Measurements from ENCODE around the gene LMBR1.

The LMBR1 gene

DNA sequence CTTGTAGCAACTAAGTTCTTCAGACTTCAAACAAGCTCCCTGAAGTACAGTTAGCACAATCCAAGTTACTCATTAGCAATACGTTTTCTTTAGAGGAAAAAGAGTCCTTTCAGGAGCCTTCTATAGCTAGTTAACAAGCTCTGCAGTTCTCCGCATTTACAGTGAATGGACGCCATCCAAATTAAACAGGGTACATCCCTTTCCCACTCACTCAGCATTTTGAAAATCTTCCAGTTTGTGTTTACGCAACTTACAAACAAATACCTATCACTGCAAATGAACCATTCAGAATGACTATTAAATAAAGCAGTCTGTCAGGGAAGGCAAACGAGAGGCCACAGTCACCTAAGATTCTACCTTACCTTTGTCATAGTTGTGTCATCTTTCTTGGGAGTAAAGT is 167.9 kb downstream of the LMBR1 start:
- no peak overlapping the region for H3K27ac ChIP-seq (ENCODE audit: low read depth, low read length)
- no peak overlapping the region for H3K4me3 ChIP-seq (ENCODE audit: insufficient read depth, low read length, poor library complexity, severe bottlenecking)
- H3F3A ChIP-seq (ENCODE audit: insufficient read depth): no peaks in the 10 kb centered on the region
- no peak overlapping the region for H3K4me2 ChIP-seq (ENCODE audit: low read depth, low read length, poor library complexity, severe bottlenecking)
- no peaks in the 10 kb centered on the region for H4K20me1 ChIP-seq (ENCODE audit: low read depth, low read length)
- H3K9me2 ChIP-seq (replicated peaks; ENCODE audit: insufficient read depth, low read length): no peaks in the 10 kb centered on the region
- peaks cover 21% of the 10 kb centered on the region; the same call in 1 of the 2 replicates for H3K36me3 ChIP-seq (ENCODE audit: low read length)
- no peaks in the 10 kb centered on the region for H3K27me3 ChIP-seq (ENCODE audit: low read length)
- H2AFZ ChIP-seq (ENCODE audit: low read depth, low read length, severe bottlenecking): no peak overlapping the region
- H3K9me3 ChIP-seq (ENCODE audit: insufficient read depth, low read length): no peaks in the 10 kb centered on the region
- TF ChIP-seq, protein P1, sequence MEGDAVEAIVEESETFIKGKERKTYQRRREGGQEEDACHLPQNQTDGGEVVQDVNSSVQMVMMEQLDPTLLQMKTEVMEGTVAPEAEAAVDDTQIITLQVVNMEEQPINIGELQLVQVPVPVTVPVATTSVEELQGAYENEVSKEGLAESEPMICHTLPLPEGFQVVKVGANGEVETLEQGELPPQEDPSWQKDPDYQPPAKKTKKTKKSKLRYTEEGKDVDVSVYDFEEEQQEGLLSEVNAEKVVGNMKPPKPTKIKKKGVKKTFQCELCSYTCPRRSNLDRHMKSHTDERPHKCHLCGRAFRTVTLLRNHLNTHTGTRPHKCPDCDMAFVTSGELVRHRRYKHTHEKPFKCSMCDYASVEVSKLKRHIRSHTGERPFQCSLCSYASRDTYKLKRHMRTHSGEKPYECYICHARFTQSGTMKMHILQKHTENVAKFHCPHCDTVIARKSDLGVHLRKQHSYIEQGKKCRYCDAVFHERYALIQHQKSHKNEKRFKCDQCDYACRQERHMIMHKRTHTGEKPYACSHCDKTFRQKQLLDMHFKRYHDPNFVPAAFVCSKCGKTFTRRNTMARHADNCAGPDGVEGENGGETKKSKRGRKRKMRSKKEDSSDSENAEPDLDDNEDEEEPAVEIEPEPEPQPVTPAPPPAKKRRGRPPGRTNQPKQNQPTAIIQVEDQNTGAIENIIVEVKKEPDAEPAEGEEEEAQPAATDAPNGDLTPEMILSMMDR (IDR thresholded peaks at IDR 0.05; ENCODE audit: insufficient read depth, low read length, poor library complexity, severe bottlenecking): no peak
- no peak for TF ChIP-seq EZH2phosphoT487 (conservative IDR thresholded peaks at IDR 0.05; ENCODE audit: low read length)
- no peaks in the 10 kb centered on the region for H3K79me2 ChIP-seq (ENCODE audit: insufficient read depth, low read length)
- no peak overlapping the region for H3K9ac ChIP-seq (ENCODE audit: low read length)

- H4K20me1 ChIP-seq (ENCODE audit: low read depth, low read length): no peaks in the 10 kb centered on the region
- no peaks in the 10 kb centered on the region for H3K9me3 ChIP-seq (ENCODE audit: insufficient read depth, low read length)
- H3F3A ChIP-seq (ENCODE audit: insufficient read depth): no peaks in the 10 kb centered on the region
- no peaks in the 10 kb centered on the region for H3K27me3 ChIP-seq (ENCODE audit: low read length)
- H3K9me2 ChIP-seq (replicated peaks; ENCODE audit: insufficient read depth, low read length): no peaks in the 10 kb centered on the region
- H2AFZ ChIP-seq (ENCODE audit: low read depth, low read length, severe bottlenecking): no peak overlapping the region
- no peak overlapping the region for H3K4me3 ChIP-seq (ENCODE audit: insufficient read depth, low read length, poor library complexity, severe bottlenecking)
- H3K27ac ChIP-seq (ENCODE audit: low read depth, low read length): no peak overlapping the region
- H3K36me3 ChIP-seq (ENCODE audit: low read length): peaks cover 21% of the 10 kb centered on the region; the same call in 1 of the 2 replicates
- H3K79me2 ChIP-seq (ENCODE audit: insufficient read depth, low read length): no peaks in the 10 kb centered on the region
- no peak overlapping the region for H3K4me2 ChIP-seq (ENCODE audit: low read depth, low read length, poor library complexity, severe bottlenecking)
- H3K9ac ChIP-seq (ENCODE audit: low read length): no peak overlapping the region
- TF ChIP-seq, protein P1 (IDR thresholded peaks at IDR 0.05; ENCODE audit: insufficient read depth, low read length, poor library complexity, severe bottlenecking): no peak
Measured at GRCh38 chr7:156722043-156722826, 170.7 kb downstream of the LMBR1 start.

DNA sequence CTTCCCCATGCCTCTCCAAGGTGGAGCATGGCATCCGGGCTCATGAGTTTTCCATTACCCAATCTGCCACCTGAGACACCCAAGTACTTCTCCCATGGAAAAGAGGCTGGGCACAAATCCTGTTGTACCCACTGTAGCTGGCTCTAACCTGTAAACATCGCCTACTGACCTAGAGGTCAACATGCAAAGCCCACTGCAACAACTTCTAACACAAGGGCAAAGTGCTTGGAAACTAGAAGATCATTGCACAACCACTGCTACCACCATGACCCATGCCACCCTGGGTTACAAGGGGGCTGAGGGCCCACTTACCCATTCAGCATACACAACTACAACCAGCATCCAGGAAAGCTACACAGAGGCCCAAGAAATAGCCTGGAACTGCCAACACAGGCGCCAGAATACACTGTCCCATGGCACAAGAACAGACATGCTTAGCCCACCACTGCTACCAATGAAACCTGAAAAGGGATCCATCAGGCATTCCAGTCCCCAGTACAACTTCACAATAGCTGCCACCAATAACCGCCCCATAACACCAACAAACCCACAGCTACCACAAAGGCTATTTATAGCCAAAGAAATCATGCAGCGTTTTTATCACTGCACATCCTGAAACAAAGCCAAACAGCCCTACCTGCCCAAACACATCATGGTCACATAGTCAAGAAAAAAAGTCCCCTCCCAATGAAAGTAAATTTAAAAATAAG is 189.1 kb downstream of the LMBR1 start:
- no peak overlapping the region for H3K4me3 ChIP-seq (ENCODE audit: insufficient read depth, low read length, poor library complexity, severe bottlenecking)
- H3F3A ChIP-seq (ENCODE audit: insufficient read depth): no peaks in the 10 kb centered on the region; the same call in 1 of the 2 replicates
- no peak overlapping the region for H2AFZ ChIP-seq (ENCODE audit: low read depth, low read length, severe bottlenecking)
- H3K27ac ChIP-seq (ENCODE audit: low read depth, low read length): no peak overlapping the region
- no peaks in the 10 kb centered on the region for H4K20me1 ChIP-seq (ENCODE audit: low read depth, low read length)
- TF ChIP-seq, protein P1 (IDR thresholded peaks at IDR 0.05; ENCODE audit: insufficient read depth, low read length, poor library complexity, severe bottlenecking): no peak
- TF ChIP-seq EZH2phosphoT487 (conservative IDR thresholded peaks at IDR 0.05; ENCODE audit: low read length): no peak
- H3K9ac ChIP-seq (ENCODE audit: low read length): no peak overlapping the region
- H3K36me3 ChIP-seq (ENCODE audit: low read length): no peaks in the 10 kb centered on the region
- H3K27me3 ChIP-seq (ENCODE audit: low read length): no peaks in the 10 kb centered on the region
- H3K9me2 ChIP-seq (replicated peaks; ENCODE audit: insufficient read depth, low read length): no peaks in the 10 kb centered on the region
- no peaks in the 10 kb centered on the region for H3K79me2 ChIP-seq (ENCODE audit: insufficient read depth, low read length)
- no peak overlapping the region for H3K4me2 ChIP-seq (ENCODE audit: low read depth, low read length, poor library complexity, severe bottlenecking)
- no peaks in the 10 kb centered on the region for H3K9me3 ChIP-seq (ENCODE audit: insufficient read depth, low read length)
